IPS DF 4.7 (cell line): ENCODE results near the gene CDS2.

Experiments
- DNase-seq: peaks from one replicate; pipeline ENCODE4 v3.0.0-alpha.2; 2013; ENCODE audit warnings: low spot score; ENCODE audit errors: extremely low read depth

Gene CDS2

GRCh38 chr20:5153612-5154542, 27.1 kb downstream of the CDS2 start:
- no peak for DNase-seq

GRCh38 chr20:5154543-5154925, 27.7 kb downstream of the CDS2 start:
- DNase-seq = no peak

DNA sequence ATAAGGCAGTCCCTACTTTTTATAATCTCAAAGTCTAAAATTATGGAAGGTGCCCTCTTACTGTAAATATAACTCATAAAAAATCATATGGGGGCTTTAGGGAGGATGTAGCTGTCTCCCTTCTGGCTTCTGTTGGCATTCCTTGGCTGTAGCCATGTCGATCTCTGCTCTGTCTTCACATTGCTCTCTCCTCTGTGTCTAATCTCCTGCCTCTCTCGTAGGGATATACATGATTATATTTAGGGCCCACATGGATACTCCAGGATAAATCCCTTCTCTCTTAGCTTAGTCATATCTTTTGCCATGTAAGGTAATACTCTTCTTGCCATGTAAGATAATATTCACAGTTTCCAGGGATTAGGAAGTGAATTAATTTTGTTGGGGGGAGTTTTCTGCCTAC, 28.6 kb downstream of the CDS2 start:
- DNase-seq = no peak

- no peak for DNase-seq
These were observed 30.1 kb downstream of the CDS2 start for GRCh38 chr20:5156675-5157448.

- no peak for DNase-seq
These were observed 33.1 kb downstream of the CDS2 start for GRCh38 chr20:5159928-5160327.

GRCh38 chr20:5160882-5161281, 34.1 kb downstream of the CDS2 start:
- no peak for DNase-seq

GRCh38 chr20:5161536-5162164, 34.8 kb downstream of the CDS2 start:
- DNase-seq = no peak

GRCh38 chr20:5164645-5165625, 38.1 kb downstream of the CDS2 start:
- DNase-seq = no peak

DNA sequence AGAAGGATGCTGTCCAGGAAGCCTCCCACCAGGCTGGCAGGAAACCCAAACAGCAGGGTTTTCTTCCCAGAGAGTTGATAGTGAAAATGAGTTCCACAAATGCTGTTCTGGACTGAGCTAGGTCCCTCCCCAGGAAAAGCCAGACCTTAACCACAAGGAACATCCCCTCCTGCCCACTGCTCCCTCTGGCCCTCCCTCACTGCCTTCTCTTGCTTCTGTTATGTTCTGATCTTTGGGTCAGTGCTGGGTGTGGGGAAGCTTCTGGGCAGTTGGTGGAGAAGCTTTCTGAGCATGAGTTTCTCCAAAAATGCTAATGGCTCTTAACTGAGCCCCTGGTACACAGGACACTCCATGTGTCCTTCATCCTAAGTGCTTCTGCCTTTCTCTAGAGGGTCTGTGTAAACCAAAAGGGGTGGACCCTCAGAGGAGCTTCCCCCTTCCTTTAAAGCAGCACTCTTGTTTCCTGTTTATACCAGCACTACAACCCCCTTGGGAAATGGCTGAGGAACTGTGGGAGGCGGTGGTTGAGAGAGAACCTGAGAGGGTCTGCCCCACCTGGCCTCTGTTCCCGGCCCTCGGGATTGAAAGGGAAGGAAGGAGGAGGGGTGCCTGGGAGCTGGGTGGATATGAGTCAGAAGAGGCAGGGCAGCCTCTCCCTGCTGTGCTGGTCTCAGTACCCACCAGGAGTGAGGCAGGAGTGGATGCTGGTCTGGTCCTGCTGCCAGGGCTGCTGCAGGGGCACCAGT, 42.0 kb downstream of the CDS2 start:
- no peak for DNase-seq

- no peak for DNase-seq
These were observed 43.5 kb downstream of the CDS2 start for GRCh38 chr20:5170341-5170740.

- DNase-seq = no peak
These were observed 44.4 kb downstream of the CDS2 start for GRCh38 chr20:5171064-5171789.

DNA sequence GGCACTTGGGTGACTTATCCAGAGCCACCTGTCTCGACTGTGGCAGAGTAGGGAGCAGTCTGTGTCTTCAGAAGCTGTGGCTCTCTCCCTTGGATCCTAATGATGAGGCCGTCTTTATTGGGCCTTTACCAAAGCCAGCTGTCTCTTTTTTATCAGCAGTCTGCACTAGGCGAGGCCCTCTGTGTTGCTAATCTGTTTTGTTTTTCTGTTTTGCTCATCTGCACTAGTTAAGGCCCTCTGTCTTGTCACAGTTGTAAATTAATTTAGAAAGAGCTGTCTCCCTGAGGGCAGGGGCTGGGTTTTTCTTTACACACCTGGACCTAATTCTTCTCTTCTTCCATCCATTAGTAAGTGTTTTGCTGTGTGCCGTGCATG, 45.0 kb downstream of the CDS2 start:
- no peak for DNase-seq

DNA sequence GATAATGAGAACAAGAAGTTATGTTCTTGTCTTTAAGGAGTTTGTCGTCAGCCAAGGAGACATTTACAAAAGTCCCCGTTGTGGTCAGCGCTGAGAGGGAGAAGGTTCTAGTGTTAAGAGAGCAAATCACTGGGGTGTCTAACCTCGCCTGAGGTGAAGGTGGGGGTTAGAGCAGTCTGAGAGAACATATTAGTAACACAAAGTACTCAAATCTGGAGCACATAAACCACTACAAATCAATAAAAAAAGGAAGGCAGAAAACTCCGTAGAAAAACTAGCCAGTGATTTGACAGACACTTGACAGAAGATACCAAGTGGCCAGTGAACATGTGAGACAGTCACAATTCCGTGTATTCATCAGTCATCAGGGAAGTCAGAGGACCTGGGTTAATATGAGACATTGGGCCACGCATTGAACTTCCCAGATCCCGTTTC, 45.4 kb downstream of the CDS2 start:
- no peak for DNase-seq

DNA sequence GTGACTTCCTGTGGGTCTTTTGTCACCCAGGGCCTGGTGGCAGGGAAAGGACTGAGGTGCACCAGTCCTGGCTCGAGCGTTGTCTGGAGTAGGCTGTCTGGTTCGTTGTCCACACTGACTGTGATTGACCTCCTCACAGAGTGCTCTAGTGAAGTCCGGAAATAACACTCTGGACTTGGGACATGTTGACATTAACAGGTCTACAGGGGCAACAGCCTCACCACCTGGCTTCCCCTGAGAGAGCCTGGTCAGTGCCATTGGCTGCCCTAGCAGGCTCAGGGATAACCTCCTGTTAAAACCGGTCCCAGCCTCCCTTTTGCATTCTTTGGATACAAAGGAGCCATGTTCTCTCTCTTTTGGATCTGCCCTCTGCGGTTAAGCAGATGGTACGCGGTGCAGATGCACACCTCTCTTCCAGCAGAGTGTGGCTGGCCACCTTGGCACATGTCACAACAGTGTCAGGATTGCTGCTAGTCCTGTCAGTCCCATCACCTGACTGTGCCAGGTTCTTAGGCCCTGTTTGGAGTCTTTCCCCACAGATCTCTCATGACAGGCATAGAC, 46.2 kb downstream of the CDS2 start:
- DNase-seq = no peak

GRCh38 chr20:5173751-5174150, 46.9 kb downstream of the CDS2 start:
- no peak for DNase-seq

DNA sequence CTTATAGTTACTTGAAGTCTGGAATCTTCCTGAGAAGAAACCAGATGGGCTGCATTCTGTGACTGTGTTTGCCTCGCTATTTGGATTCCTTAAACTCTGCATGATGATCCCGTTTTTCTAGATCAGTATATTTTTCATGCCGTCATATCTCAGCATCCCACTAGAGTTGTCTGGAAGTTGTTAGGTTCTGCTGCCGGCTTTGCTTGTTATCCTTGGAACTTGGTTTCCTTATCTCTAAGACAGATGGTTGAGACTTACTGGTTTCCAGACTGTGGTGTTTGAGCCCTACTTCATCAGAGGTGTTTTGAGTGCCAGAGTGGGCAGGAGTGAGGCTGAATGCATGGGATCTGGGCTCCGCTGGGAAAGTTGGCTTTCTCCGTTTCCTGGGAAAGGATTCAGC, 50.3 kb downstream of the CDS2 start:
- no peak for DNase-seq

- no peak for DNase-seq
These were observed 51.2 kb downstream of the CDS2 start for GRCh38 chr20:5178046-5178445.

DNA sequence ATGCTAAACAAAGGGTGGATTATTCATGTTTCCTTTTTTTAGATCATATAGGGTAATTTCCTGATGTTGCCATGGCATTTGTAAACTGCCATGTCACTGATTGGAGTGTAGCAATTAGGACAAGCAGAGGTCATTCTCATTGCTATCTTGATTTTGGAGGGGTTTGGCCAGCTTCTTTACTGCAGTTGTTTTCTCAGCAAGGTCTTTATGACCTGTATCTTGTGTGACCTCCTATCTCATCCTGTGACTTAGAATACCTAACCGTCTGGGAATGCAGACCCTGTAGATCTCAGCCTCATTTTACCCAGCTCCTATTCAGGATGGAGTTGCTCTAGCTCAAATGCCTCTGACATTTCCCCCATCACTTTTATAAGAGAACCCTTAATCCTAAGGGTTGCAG, 53.6 kb downstream of the CDS2 start:
- DNase-seq = no peak

DNA sequence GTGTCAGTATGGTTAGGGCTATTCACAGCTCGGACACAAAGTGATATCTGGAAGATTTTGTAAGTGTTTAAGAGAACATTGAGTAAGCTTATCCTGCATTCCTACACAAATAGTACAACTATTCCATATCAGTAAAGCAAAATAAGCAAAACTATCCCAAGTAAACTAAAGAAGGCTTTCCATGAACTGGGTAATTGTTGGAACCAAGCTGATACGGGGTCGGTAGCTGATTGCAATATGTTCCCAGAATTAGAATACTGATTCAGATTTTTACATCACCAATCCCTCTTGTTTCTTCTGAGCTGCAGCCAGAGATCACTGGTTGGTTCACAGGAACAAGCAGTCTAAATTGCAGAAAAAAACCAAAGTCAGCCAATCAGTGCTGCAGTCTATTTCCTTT, 54.1 kb downstream of the CDS2 start:
- DNase-seq = no peak
